K562 (cell line): ENCODE measurements around the gene SCYGR5. TPM values are rescaled to one million over a fixed set of nuclear protein-coding genes. Genes with fewer than 3 reads are reported as not detected.
A peak's percentile ranks its signal among the peaks of the same experiment; 100 is the strongest.
"Not testable (repeated sequence)": the region's sequence is repeated elsewhere in the genome, so short reads cannot be mapped to it uniquely, and the experiment has no call there.

ENCODE experiments used
- ATAC-seq: fragments of 200-7000 bp; cut with Tn5 transposase; 3 replicates; pipeline ENCODE4 v1.9.1; 2020; ENCODE audit warnings: moderate library complexity
- BruUV-seq: library from RNA; stranded (reverse); fragments of 400-500 nt; replicated peaks from 2 replicates; lab custom pipeline; 2021; lab: Mats Ljungman, UMichigan
- CTCF ChIA-PET: fragments of 300-600 bp; formaldehyde crosslinking; extraction: SDS; loops from one replicate; lab custom pipeline; 2021; ENCODE audit warnings: low intra/inter-chr PET ratio; lab: Yijun Ruan, JAX
- POLR2A ChIA-PET: fragments of 300-600, 350-650 bp; sonication (Branson Sonifier 250); formaldehyde crosslinking; extraction: SDS; loops from one replicate; lab custom pipeline; 2021; ENCODE audit warnings: antibody characterized with exemption, inconsistent platforms; lab: Yijun Ruan, JAX
- DNase-seq, 4 experiments: peaks; one replicate each; pipeline versions ENCODE4 v3.0.0 to v3.0.0-alpha.2; 2011 to 2018; ENCODE audit warnings: low spot score in 3 of 4, mixed read lengths in 3 of 4; ENCODE audit errors: extremely low read depth in 1 of 4
- FAIRE-seq: peaks from 2 replicates; lab custom pipeline; 2011; peaks lifted over from hg19 to GRCh38; lab: Jason Lieb, UNC
- H2AFZ ChIP-seq: 2 replicates; pipeline ENCODE4 v1.6.0; 2011; ENCODE audit warnings: low read depth, low read length, control low read depth, inconsistent platforms
- H3K27ac ChIP-seq: fragments of 200-600 bp; 3 replicates; pipeline ENCODE4 v1.8.0; 2011; ENCODE audit warnings: low read depth, mild to moderate bottlenecking, control low read depth, inconsistent platforms, low read length, moderate library complexity, mixed read lengths; ENCODE audit errors: extremely low read depth
- H3K27me3 ChIP-seq, 2 experiments: fragments of 300-600 bp in 1 of 2; 2 replicates in 1 of 2; 3 replicates in 1 of 2; pipeline versions ENCODE4 v1.6.0 to v1.8.0; 2011; ENCODE audit warnings: inconsistent platforms in 2 of 2, low read length in 2 of 2, mild to moderate bottlenecking in 1 of 2, mixed read lengths in 1 of 2, moderate library complexity in 1 of 2; ENCODE audit not compliant: control insufficient read depth in 2 of 2, insufficient read depth in 2 of 2
- H3K36me3 ChIP-seq: fragments of 300-600 bp; 3 replicates; pipeline ENCODE4 v1.8.0; 2011; ENCODE audit warnings: mild to moderate bottlenecking, low read length, inconsistent platforms; ENCODE audit not compliant: control insufficient read depth, insufficient read depth
- H3K4me1 ChIP-seq, 2 experiments: fragments of 200-600 bp in 1 of 2; replicated peaks in 1 of 2; 2 replicates in 1 of 2; 3 replicates in 1 of 2; pipeline versions ENCODE4 v1.5.1 to v1.8.0; 2011; ENCODE audit warnings: inconsistent platforms in 2 of 2, low read length in 2 of 2, mild to moderate bottlenecking in 1 of 2, mixed read lengths in 1 of 2, moderate library complexity in 1 of 2; ENCODE audit not compliant: control insufficient read depth in 2 of 2, insufficient read depth in 2 of 2
- H3K4me2 ChIP-seq: 2 replicates; pipeline ENCODE4 v1.6.1; 2011; ENCODE audit warnings: low read length, control low read depth, inconsistent platforms, mixed read lengths; ENCODE audit not compliant: insufficient read depth
- H3K4me3 ChIP-seq: fragments of 200-600 bp; sonication (generic), shearing (Covaris generic); 2 replicates; pipeline ENCODE4 v1.5.1; 2016; ENCODE audit warnings: control low read depth, inconsistent platforms
- H3K79me2 ChIP-seq: fragments of 200-600 bp; 3 replicates; pipeline ENCODE4 v1.8.0; 2011; ENCODE audit warnings: low read length, inconsistent platforms; ENCODE audit not compliant: control insufficient read depth, insufficient read depth
- H3K9ac ChIP-seq, 2 experiments: 2 replicates each; pipeline versions ENCODE4 v1.6.0 to v1.6.1; 2011; ENCODE audit warnings: low read depth in 2 of 2, low read length in 2 of 2, control low read depth in 1 of 2, inconsistent platforms in 1 of 2, mild to moderate bottlenecking in 1 of 2, mixed read lengths in 1 of 2; ENCODE audit not compliant: insufficient read depth in 1 of 2
- H3K9me1 ChIP-seq: one replicate; pipeline ENCODE4 v1.6.0; 2011; ENCODE audit warnings: inconsistent platforms, mild to moderate bottlenecking, low read length, moderate library complexity; ENCODE audit not compliant: control insufficient read depth, insufficient read depth
- H3K9me3 ChIP-seq: replicated peaks from 2 replicates; pipeline ENCODE4 v1.5.1; 2011; ENCODE audit warnings: low read depth, low read length, inconsistent platforms; ENCODE audit not compliant: control insufficient read depth, insufficient read depth
- H4K20me1 ChIP-seq: replicated peaks from 2 replicates; pipeline ENCODE4 v1.6.1; 2011; ENCODE audit warnings: low read length, inconsistent platforms, mixed read lengths; ENCODE audit not compliant: control insufficient read depth, insufficient read depth
- NR2C1 ChIP-seq, 2 experiments: fragments of 450-650 bp; IDR thresholded peaks; 2 replicates each; pipeline ENCODE4 v1.6.1; 2017; ENCODE audit warnings: mild to moderate bottlenecking in 2 of 2, antibody characterized with exemption in 1 of 2, inconsistent platforms in 1 of 2, missing compliant biosample characterization in 1 of 2, missing genetic modification characterization in 1 of 2
- ZNF316 ChIP-seq: fragments of 450-650 bp; IDR thresholded peaks from 2 replicates; pipeline ENCODE4 v1.6.1; 2016
- WGBS: fragments of 100-300 bp; shearing (Covaris generic); methylation state at CpG from one replicate; pipeline ENCODE4 v1.1.6; 2016; ENCODE audit warnings: low coverage, mixed read lengths; ENCODE audit not compliant: insufficient coverage; ENCODE audit errors: missing lambda C conversion rate; 5-methylcytosine and 5-hydroxymethylcytosine counted together
- in situ Hi-C: fragments of 300-500 bp; cut with MboI; formaldehyde crosslinking; loops from 4 replicates; pipeline ENCODE4 v1.15.0; 2018; ENCODE audit warnings: inconsistent platforms, mixed read lengths
- intact Hi-C: fragments of 100-400 bp; cut with micrococcal nuclease; formaldehyde crosslinking; loops from 2 replicates; pipeline ENCODE4 v1.14.2; 2022
- polyA plus RNA-seq, 8 experiments: library from polyadenylated mRNA; depleted of rRNA in 4 of 8; stranded (reverse) in 5 of 8; unstranded in 3 of 8; fragments of >200 nt; fragmentation: Nextera tagmentation in 2 of 8; fragmentation: Illumina TruSeq in 1 of 8; extraction: Ambion mirVana in 2 of 8; extraction: Trizol in 1 of 8; gene quantifications; 2 replicates each; pipeline versions ENCODE4 v1.2.1 to v1.2.3, GENCODE V29; 2011 to 2014; ENCODE audit warnings: inconsistent platforms in 1 of 8, missing spikeins in 1 of 8
- total RNA-seq, 7 experiments: library from RNA; depleted of rRNA in 6 of 7; stranded (reverse); fragments of >200 nt in 6 of 7; fragmentation: Illumina TruSeq in 2 of 7; extraction: Trizol in 2 of 7; gene quantifications; 2 replicates each; pipeline versions ENCODE4 v1.2.1 to v1.2.3, GENCODE V29; 2011 to 2021; ENCODE audit warnings: low replicate concordance in 1 of 7
- TF ChIP-seq, protein P1 (sequence below), 2 experiments: fragments of 450-650 bp; IDR thresholded peaks; 2 replicates each; pipeline ENCODE4 v1.6.1; 2016; ENCODE audit warnings: mild to moderate bottlenecking in 2 of 2, borderline replicate concordance in 1 of 2, low read depth in 1 of 2, moderate library complexity in 1 of 2

The SCYGR5 gene
- total and polyA plus RNA-seq, 9 of the 15 experiments (the other 6 are each of a cell fraction or from before 2014, with no cell fraction given), result not detected

GRCh38 chr2:227671170-227671905, 4.7 kb downstream of the SCYGR5 start:
- H3K36me3 ChIP-seq, result no peaks in the 10 kb centered on the region
- TF ChIP-seq NR2C1 (IDR thresholded peaks at IDR 0.05) (no peak), NR2C1 (tag; IDR thresholded peaks at IDR 0.05) (no peak), ZNF316 (0 out of 2 replicates have a peak, but pooled peaks have one; percentile 7)
- TF ChIP-seq, protein P1, sequence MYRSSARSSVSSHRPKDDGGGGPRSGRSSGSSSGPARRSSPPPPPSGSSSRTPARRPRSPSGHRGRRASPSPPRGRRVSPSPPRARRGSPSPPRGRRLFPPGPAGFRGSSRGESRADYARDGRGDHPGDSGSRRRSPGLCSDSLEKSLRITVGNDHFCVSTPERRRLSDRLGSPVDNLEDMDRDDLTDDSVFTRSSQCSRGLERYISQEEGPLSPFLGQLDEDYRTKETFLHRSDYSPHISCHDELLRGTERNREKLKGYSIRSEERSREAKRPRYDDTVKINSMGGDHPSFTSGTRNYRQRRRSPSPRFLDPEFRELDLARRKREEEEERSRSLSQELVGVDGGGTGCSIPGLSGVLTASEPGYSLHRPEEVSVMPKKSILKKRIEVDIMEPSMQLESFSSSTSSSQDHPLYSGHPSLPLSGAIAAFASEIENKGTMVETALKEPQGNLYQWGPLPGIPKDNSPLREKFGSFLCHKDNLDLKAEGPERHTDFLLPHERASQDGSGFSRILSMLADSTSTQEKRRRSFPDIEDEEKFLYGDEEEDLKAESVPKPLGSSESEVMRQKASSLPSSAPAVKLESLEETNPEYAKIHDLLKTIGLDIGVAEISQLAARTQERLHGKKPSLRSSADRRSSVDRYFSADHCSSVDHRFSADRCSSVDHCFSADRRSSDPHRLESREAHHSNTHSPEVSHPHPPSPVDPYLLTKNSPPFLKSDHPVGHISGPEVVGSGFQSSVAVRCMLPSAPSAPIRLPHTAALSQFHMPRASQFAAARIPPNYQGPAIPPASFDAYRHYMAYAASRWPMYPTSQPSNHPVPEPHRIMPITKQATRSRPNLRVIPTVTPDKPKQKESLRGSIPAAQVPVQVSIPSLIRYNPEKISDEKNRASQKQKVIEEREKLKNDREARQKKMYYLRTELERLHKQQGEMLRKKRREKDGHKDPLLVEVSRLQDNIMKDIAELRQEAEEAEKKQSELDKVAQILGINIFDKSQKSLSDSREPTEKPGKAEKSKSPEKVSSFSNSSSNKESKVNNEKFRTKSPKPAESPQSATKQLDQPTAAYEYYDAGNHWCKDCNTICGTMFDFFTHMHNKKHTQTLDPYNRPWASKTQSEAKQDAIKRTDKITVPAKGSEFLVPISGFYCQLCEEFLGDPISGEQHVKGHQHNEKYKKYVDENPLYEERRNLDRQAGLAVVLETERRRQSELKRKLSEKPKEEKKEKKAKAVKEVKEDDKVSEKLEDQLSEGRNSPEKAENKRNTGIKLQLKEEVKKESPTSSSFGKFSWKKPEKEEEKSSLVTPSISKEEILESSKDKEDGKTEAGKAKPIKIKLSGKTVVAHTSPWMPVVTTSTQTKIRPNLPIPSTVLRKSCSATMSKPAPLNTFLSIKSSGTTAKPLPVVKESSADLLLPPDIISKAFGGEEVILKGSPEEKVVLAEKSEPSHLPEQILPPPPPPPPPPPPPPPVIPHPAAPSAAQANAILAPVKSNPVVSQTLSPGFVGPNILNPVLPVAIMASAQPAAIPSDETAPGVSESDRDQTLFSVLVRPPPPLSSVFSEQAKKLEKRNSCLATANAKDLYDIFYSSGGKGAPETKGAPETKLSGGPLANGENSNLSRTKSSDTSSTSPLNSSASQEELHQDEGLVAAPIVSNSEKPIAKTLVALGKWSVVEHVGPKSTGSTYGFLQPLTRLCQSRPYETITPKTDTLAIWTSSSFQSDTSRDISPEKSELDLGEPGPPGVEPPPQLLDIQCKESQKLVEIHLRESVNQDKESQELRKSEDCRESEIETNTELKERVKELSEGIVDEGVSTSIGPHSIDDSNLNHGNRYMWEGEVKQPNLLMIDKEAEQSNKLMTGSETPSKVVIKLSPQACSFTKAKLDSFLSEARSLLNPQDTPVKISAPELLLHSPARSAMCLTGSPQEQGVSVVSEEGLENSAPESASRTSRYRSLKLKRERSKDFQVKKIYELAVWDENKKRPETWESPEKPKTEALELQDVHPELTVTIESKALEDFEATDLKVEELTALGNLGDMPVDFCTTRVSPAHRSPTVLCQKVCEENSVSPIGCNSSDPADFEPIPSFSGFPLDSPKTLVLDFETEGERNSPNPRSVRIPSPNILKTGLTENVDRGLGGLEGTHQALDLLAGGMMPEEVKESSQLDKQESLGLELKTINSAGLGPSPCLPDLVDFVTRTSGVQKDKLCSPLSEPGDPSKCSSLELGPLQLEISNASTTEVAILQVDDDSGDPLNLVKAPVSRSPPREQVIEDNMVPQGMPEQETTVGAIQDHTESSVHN (IDR thresholded peaks at IDR 0.05; ENCODE audit: borderline replicate concordance in 1 of 2, low read depth in 1 of 2), result no peak
- no peak overlapping the region for H3K27ac ChIP-seq
- no peak overlapping the region for H3K9ac ChIP-seq
- no peaks in the 10 kb centered on the region for H3K4me1 ChIP-seq
- WGBS, result 0% methylated on average over 3 of the region's 3 CpGs
- POLR2A ChIA-PET, result no interaction called here
- no TSS peak for BruUV-seq
- no peak overlapping the region for H3K4me2 ChIP-seq
- in situ Hi-C loops, result no loop called here
- H3K9me1 ChIP-seq, result no peaks in the 10 kb centered on the region
- H3K9me3 ChIP-seq, result no peaks in the 10 kb centered on the region
- CTCF ChIA-PET, result interaction anchor here (0.7 kb wide), 1 partner anchor 891 kb away, joined by 3 read pairs; no protein-coding TSS in a partner anchor
- H3K79me2 ChIP-seq, result no peaks in the 10 kb centered on the region
- H3K4me3 ChIP-seq, result no peak overlapping the region
- DNase-seq (no peak), FAIRE-seq (no peak), ATAC-seq (no peak)
- H3K27me3 ChIP-seq, result no peaks in the 10 kb centered on the region
- intact Hi-C loops, result no loop called here
- no peaks in the 10 kb centered on the region for H4K20me1 ChIP-seq
- H2AFZ ChIP-seq, result no peak overlapping the region

DNA sequence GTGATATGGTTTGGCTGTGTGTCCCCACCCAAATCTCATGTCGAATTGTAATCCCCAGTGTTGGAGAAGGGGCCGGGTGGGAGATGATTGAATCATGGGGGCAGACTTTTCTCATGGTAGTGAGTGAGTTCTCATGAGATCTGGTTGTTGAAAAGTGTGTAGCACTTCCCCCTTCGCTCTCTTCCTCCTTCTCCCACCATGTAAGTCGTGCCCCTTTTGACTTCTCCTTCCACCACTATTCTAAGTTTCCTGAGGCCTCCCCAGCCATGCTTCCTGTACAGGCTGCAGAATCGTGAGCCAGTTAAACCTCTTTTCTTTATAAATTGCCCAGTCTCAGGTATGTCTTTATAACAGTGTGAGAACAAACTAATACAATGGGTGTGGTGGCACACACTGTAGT, 7.0 kb downstream of the SCYGR5 start:
- H3K4me1 ChIP-seq, H3K79me2 ChIP-seq, H3K36me3 ChIP-seq, ATAC-seq, H4K20me1 ChIP-seq, BruUV-seq, H3K27me3 ChIP-seq, H3K4me3 ChIP-seq, H3K4me2 ChIP-seq, POLR2A ChIA-PET, CTCF ChIA-PET, H3K27ac ChIP-seq, intact Hi-C loops, DNase-seq, H2AFZ ChIP-seq, FAIRE-seq, H3K9me1 ChIP-seq, in situ Hi-C loops, H3K9me3 ChIP-seq, H3K9ac ChIP-seq: not testable (repeated sequence)
- 0% methylated on average over 4 of the region's 5 CpGs for WGBS
